Measurements from ENCODE around the gene SLC2A6.

The SLC2A6 gene

DNA sequence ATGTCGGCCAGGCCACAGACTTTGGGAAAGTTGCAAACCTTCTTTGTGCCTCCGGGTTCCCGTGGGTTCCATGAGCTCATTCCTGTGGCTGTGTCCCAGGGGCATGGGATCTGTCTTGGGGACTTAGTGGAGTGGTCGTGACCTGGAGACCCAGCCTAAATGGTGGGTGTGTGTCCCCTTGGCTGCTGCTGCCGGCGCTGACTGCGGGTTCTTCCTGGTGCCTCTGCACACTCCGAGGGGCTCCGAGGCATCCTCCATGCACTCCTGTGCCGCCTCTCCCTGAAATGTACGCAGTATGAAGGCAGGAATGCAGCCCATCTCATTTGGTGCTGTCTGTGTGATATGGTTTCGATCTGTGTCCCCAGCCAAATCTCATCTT lies 21.0 kb upstream of the SLC2A6 start:
- Histone ChIP-seq H2AFZ (ENCODE audit: low read length) (no peak overlapping the region), H3K4me2 (ENCODE audit: low read depth, low read length, poor library complexity, severe bottlenecking) (no peak overlapping the region), H3F3A (ENCODE audit: low read depth) (no peaks in the 10 kb centered on the region), H3K9ac (ENCODE audit: low read depth, low read length, poor library complexity, severe bottlenecking) (no peak overlapping the region), H3K36me3 (ENCODE audit: insufficient read depth, low read length) (no peaks in the 10 kb centered on the region), H3K4me1 (ENCODE audit: insufficient read depth, low read length, poor library complexity, severe bottlenecking) (no peaks in the 10 kb centered on the region), H3K9me3 (ENCODE audit: insufficient read depth, low read depth, low read length) (peaks cover 13% of the 10 kb centered on the region; the same call in 1 of the 2 replicates), H3K9me2 (replicated peaks; ENCODE audit: low read depth, low read length) (no peaks in the 10 kb centered on the region), H3K27me3 (ENCODE audit: insufficient read depth, low read length, poor library complexity, severe bottlenecking) (no peaks in the 10 kb centered on the region), H3K79me2 (ENCODE audit: insufficient read depth, low read length) (no peaks in the 10 kb centered on the region), H3K4me3 (ENCODE audit: low read length, poor library complexity, severe bottlenecking) (no peak overlapping the region), H4K20me1 (ENCODE audit: insufficient read depth, low read length, poor library complexity, severe bottlenecking) (no peaks in the 10 kb centered on the region)
- TF ChIP-seq EZH2phosphoT487 (IDR thresholded peaks at IDR 0.05; ENCODE audit: borderline replicate concordance): no peak
- TF ChIP-seq, protein P1, sequence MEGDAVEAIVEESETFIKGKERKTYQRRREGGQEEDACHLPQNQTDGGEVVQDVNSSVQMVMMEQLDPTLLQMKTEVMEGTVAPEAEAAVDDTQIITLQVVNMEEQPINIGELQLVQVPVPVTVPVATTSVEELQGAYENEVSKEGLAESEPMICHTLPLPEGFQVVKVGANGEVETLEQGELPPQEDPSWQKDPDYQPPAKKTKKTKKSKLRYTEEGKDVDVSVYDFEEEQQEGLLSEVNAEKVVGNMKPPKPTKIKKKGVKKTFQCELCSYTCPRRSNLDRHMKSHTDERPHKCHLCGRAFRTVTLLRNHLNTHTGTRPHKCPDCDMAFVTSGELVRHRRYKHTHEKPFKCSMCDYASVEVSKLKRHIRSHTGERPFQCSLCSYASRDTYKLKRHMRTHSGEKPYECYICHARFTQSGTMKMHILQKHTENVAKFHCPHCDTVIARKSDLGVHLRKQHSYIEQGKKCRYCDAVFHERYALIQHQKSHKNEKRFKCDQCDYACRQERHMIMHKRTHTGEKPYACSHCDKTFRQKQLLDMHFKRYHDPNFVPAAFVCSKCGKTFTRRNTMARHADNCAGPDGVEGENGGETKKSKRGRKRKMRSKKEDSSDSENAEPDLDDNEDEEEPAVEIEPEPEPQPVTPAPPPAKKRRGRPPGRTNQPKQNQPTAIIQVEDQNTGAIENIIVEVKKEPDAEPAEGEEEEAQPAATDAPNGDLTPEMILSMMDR (conservative IDR thresholded peaks at IDR 0.05; ENCODE audit: low read length): no peak

DNA sequence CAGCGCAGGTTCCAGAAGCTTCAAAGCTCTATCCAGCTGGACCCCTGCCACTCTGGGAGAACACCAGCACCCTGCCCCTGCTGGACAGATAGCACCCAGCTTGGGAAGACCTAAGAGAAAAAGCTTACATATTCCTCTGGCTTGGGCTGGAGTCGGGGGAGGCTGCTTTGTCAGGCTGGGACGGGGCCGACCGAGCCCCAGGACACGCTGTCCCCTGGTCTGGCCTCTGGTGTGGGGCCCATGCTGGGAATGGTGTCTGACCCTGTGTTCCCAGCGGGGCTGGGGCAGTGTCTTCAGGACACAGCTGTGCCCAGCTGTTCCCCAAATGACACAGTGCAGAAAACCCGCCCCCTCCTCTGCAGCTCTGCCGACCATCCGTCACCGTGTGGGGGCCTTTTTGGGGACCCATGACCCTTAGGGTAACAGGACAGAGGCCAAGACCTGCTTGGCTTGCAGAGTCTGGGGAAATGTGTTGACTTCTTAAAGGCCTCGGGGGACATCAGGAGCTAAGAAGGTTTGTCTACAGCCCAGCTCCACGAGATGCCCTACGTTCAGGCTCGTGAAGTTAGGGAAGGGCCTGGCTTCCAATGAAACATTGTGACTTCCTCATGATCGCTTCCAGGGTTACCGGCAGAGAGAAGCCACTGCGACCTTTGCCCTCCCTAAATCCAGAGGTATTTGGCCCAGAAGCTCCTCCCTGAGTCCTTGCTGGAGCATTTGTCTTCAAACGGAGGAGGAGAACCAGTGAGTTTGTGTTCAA lies 20.4 kb upstream of the SLC2A6 start:
- H3F3A ChIP-seq (ENCODE audit: low read depth): no peaks in the 10 kb centered on the region
- H3K4me3 ChIP-seq (ENCODE audit: low read length, poor library complexity, severe bottlenecking): no peak overlapping the region
- TF ChIP-seq, protein P1 (conservative IDR thresholded peaks at IDR 0.05; ENCODE audit: low read length): no peak
- TF ChIP-seq EZH2phosphoT487 (IDR thresholded peaks at IDR 0.05; ENCODE audit: borderline replicate concordance): no peak
- H3K9ac ChIP-seq (ENCODE audit: low read depth, low read length, poor library complexity, severe bottlenecking): no peak overlapping the region
- no peaks in the 10 kb centered on the region for H3K79me2 ChIP-seq (ENCODE audit: insufficient read depth, low read length)
- H3K36me3 ChIP-seq (ENCODE audit: insufficient read depth, low read length): no peaks in the 10 kb centered on the region
- no peaks in the 10 kb centered on the region for H3K9me2 ChIP-seq (replicated peaks; ENCODE audit: low read depth, low read length)
- no peaks in the 10 kb centered on the region for H3K4me1 ChIP-seq (ENCODE audit: insufficient read depth, low read length, poor library complexity, severe bottlenecking)
- H3K27me3 ChIP-seq (ENCODE audit: insufficient read depth, low read length, poor library complexity, severe bottlenecking): no peaks in the 10 kb centered on the region
- no peaks in the 10 kb centered on the region for H4K20me1 ChIP-seq (ENCODE audit: insufficient read depth, low read length, poor library complexity, severe bottlenecking)
- H3K9me3 ChIP-seq (ENCODE audit: insufficient read depth, low read depth, low read length): peaks cover 13% of the 10 kb centered on the region; the same call in 1 of the 2 replicates
- no peak overlapping the region for H2AFZ ChIP-seq (ENCODE audit: low read length)
- H3K4me2 ChIP-seq (ENCODE audit: low read depth, low read length, poor library complexity, severe bottlenecking): no peak overlapping the region

DNA sequence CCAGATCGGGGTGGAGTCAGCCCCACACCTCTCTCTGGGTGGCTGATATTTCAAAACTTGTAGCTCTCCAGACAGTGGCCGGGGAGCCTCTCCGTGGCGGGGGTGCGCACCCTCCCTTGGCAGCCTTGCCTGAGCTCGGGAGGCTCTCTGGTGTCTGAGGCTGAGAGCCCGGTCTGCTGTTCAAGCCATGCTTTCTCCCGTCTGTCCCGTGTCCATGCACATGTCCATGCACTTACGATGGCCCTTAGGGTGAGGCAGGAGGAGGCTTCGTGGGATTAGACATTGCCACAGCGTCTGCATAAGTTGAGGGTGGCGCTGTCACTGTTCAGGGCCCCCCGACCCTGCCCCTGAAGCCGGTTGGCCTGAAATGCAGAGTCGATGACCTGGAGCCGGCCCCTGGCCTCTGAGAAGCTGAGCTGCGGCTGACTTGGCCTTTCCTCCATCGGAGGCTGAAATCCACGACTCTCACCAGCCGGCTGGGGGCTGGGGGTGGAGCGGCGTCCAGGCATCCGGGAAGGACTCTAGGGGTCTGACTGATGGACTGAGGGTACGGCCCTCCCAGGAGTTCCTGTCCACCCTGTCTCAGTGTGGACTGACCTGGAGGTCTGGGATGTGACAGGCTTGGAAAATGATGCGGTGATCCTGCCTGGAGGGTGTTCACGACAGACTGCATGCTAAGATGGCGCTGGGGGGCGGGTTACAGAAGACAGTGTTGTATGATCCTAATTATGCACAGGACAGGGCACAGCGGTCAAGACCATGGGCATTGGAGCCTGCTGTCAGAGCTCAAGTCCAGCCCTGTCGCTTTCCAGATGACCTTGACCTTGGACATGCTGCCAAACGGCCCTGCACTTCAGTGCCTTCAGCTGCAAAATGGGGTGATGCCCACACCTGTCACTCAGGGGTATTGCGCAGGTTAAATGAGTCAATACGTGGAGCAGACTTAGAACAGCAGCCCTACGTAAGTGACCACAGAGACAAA lies 18.3 kb upstream of the SLC2A6 start:
- Histone ChIP-seq H3K9ac (ENCODE audit: low read depth, low read length, poor library complexity, severe bottlenecking) (no peak overlapping the region), H3K4me3 (ENCODE audit: low read length, poor library complexity, severe bottlenecking) (no peak overlapping the region), H4K20me1 (ENCODE audit: insufficient read depth, low read length, poor library complexity, severe bottlenecking) (no peaks in the 10 kb centered on the region), H3K4me1 (ENCODE audit: insufficient read depth, low read length, poor library complexity, severe bottlenecking) (no peaks in the 10 kb centered on the region), H3F3A (ENCODE audit: low read depth) (no peaks in the 10 kb centered on the region), H3K79me2 (ENCODE audit: insufficient read depth, low read length) (no peaks in the 10 kb centered on the region), H3K4me2 (ENCODE audit: low read depth, low read length, poor library complexity, severe bottlenecking) (no peak overlapping the region), H3K9me3 (ENCODE audit: insufficient read depth, low read depth, low read length) (peaks cover 5% of the 10 kb centered on the region; the same call in 1 of the 2 replicates), H3K36me3 (ENCODE audit: insufficient read depth, low read length) (no peaks in the 10 kb centered on the region), H3K27me3 (ENCODE audit: insufficient read depth, low read length, poor library complexity, severe bottlenecking) (no peaks in the 10 kb centered on the region), H3K9me2 (replicated peaks; ENCODE audit: low read depth, low read length) (no peaks in the 10 kb centered on the region), H2AFZ (ENCODE audit: low read length) (no peak overlapping the region)
- TF ChIP-seq, protein P1 (conservative IDR thresholded peaks at IDR 0.05; ENCODE audit: low read length): no peak
- TF ChIP-seq EZH2phosphoT487 (IDR thresholded peaks at IDR 0.05; ENCODE audit: borderline replicate concordance): no peak
